ENCODE results near the gene RPLP1.

RPLP1 gene

GRCh38 chr15:69457304-69458280 is 5.0 kb downstream of the RPLP1 start:
- no peak for TF ChIP-seq REST (IDR thresholded peaks at IDR 0.05; ENCODE audit: low read depth)
- TF ChIP-seq MAX (IDR thresholded peaks at IDR 0.05), result no peak
- no peak for TF ChIP-seq EP300 (IDR thresholded peaks at IDR 0.05; ENCODE audit: borderline replicate concordance)
- no peak for TF ChIP-seq USF1 (IDR thresholded peaks at IDR 0.05)
- no peak for TF ChIP-seq FOXM1 (IDR thresholded peaks at IDR 0.05; ENCODE audit: borderline replicate concordance, low read depth)
- no peak for TF ChIP-seq CREB1 (IDR thresholded peaks at IDR 0.05; ENCODE audit: low read depth)

- TF ChIP-seq CREB1 (IDR thresholded peaks at IDR 0.05; ENCODE audit: low read depth), result no peak
- no peak for TF ChIP-seq FOXM1 (IDR thresholded peaks at IDR 0.05; ENCODE audit: borderline replicate concordance, low read depth)
- no peak for TF ChIP-seq YY1 (IDR thresholded peaks at IDR 0.05; ENCODE audit: low read depth)
Measured at GRCh38 chr15:69459066-69459465, 6.4 kb downstream of the RPLP1 start.

- no peak for TF ChIP-seq YY1 (IDR thresholded peaks at IDR 0.05; ENCODE audit: low read depth)
- no peak for TF ChIP-seq CREB1 (IDR thresholded peaks at IDR 0.05; ENCODE audit: low read depth)
- TF ChIP-seq EGR1 (IDR thresholded peaks at IDR 0.05), result no peak
- no peak for TF ChIP-seq FOXM1 (IDR thresholded peaks at IDR 0.05; ENCODE audit: borderline replicate concordance, low read depth)
- TF ChIP-seq TCF12 (IDR thresholded peaks at IDR 0.05; ENCODE audit: low read depth), result no peak
- no peak for TF ChIP-seq RAD21 (IDR thresholded peaks at IDR 0.05; ENCODE audit: low read depth)
- no peak for TF ChIP-seq NFIC (IDR thresholded peaks at IDR 0.05)
- TF ChIP-seq TAF1 (IDR thresholded peaks at IDR 0.05; ENCODE audit: low read depth), result no peak
- TF ChIP-seq MAX (IDR thresholded peaks at IDR 0.05), result no peak
- TF ChIP-seq TEAD4 (IDR thresholded peaks at IDR 0.05), result no peak
- no peak for TF ChIP-seq USF1 (IDR thresholded peaks at IDR 0.05)
Measured at GRCh38 chr15:69460481-69460880, 7.9 kb downstream of the RPLP1 start.

- TF ChIP-seq NFIC (IDR thresholded peaks at IDR 0.05), result peak; percentile 54; the same call in 1 of the 2 replicates
- no peak for TF ChIP-seq FOXM1 (IDR thresholded peaks at IDR 0.05; ENCODE audit: borderline replicate concordance, low read depth)
Measured at GRCh38 chr15:69462030-69462492, 9.4 kb downstream of the RPLP1 start.

GRCh38 chr15:69462493-69463181 is 10.0 kb downstream of the RPLP1 start:
- TF ChIP-seq MAX (IDR thresholded peaks at IDR 0.05) (peak; percentile 62), NFIC (IDR thresholded peaks at IDR 0.05) (peak; percentile 17; the same call in 1 of the 2 replicates), CEBPB (IDR thresholded peaks at IDR 0.05) (peak; percentile 9; the same call in 1 of the 2 replicates), CREB1 (IDR thresholded peaks at IDR 0.05; ENCODE audit: low read depth) (no peak), YY1 (IDR thresholded peaks at IDR 0.05; ENCODE audit: low read depth) (peak; percentile 32; the same call in 1 of the 2 replicates), USF1 (IDR thresholded peaks at IDR 0.05) (peak; percentile 85), TAF1 (IDR thresholded peaks at IDR 0.05; ENCODE audit: low read depth) (peak; percentile 46), RAD21 (IDR thresholded peaks at IDR 0.05; ENCODE audit: low read depth) (no peak), TEAD4 (IDR thresholded peaks at IDR 0.05) (peak; percentile 79), EGR1 (IDR thresholded peaks at IDR 0.05) (no peak)

GRCh38 chr15:69463182-69463756 is 10.7 kb downstream of the RPLP1 start:
- no peak for TF ChIP-seq ZBTB7A (IDR thresholded peaks at IDR 0.05; ENCODE audit: low read depth)
- TF ChIP-seq FOXM1 (IDR thresholded peaks at IDR 0.05; ENCODE audit: borderline replicate concordance, low read depth), result no peak
- TF ChIP-seq NFIC (IDR thresholded peaks at IDR 0.05), result no peak
- no peak for TF ChIP-seq REST (IDR thresholded peaks at IDR 0.05; ENCODE audit: low read depth)
- no peak for TF ChIP-seq MAX (IDR thresholded peaks at IDR 0.05)
- TF ChIP-seq YY1 (IDR thresholded peaks at IDR 0.05; ENCODE audit: low read depth), result no peak
- TF ChIP-seq TEAD4 (IDR thresholded peaks at IDR 0.05), result no peak
- TF ChIP-seq CEBPB (IDR thresholded peaks at IDR 0.05), result no peak
- TF ChIP-seq CREB1 (IDR thresholded peaks at IDR 0.05; ENCODE audit: low read depth), result no peak
- TF ChIP-seq EGR1 (IDR thresholded peaks at IDR 0.05), result no peak
- no peak for TF ChIP-seq USF1 (IDR thresholded peaks at IDR 0.05)
